Measurements from ENCODE around the gene MGRN1.

MGRN1 gene

GRCh38 chr16:4675864-4676786 is 51.5 kb downstream of the MGRN1 start:
- Histone ChIP-seq H3K4ac (ENCODE audit: low read depth in 1 of 2, low read length in 2 of 2) (no peak overlapping the region), H2BK5ac (ENCODE audit: low read depth, low read length, poor library complexity, severe bottlenecking) (no peak overlapping the region)

GRCh38 chr16:4676831-4677230 is 52.2 kb downstream of the MGRN1 start:
- H3K4ac ChIP-seq (ENCODE audit: low read depth in 1 of 2, low read length in 2 of 2) = no peak overlapping the region
- H3K4me1 ChIP-seq (ENCODE audit: control insufficient read depth, insufficient read depth, low read depth, low read length) = peaks cover 4% of the 10 kb centered on the region
- no peak overlapping the region for H3K4me3 ChIP-seq (ENCODE audit: insufficient read depth in 1 of 2, low read depth in 1 of 2, low read length in 2 of 2)
- no peaks in the 10 kb centered on the region for H3K27me3 ChIP-seq (ENCODE audit: control insufficient read depth in 1 of 2, insufficient read depth in 1 of 2, low read length in 2 of 2)
- H2AK5ac ChIP-seq (ENCODE audit: low read length, severe bottlenecking) = no peak overlapping the region
- no peak overlapping the region for H2BK5ac ChIP-seq (ENCODE audit: low read depth, low read length, poor library complexity, severe bottlenecking)
- no peak overlapping the region for H3K18ac ChIP-seq (ENCODE audit: low read depth in 1 of 2, low read length in 2 of 2)
- no peak overlapping the region for H2BK15ac ChIP-seq (ENCODE audit: low read depth, poor library complexity, severe bottlenecking)
- H3K36me3 ChIP-seq (ENCODE audit: control insufficient read depth in 1 of 2, insufficient read depth in 2 of 2, low read depth in 1 of 2, low read length in 2 of 2) = peaks cover 34 to 85% of the 10 kb centered on the region in 2 experiments
- peaks cover 54% of the 10 kb centered on the region for H3K79me1 ChIP-seq (replicated peaks; ENCODE audit: low read length, poor library complexity, severe bottlenecking)
- H4K91ac ChIP-seq (ENCODE audit: low read length) = no peak overlapping the region
- H2BK12ac ChIP-seq (ENCODE audit: low read length in 2 of 2) = no peak overlapping the region
- no peaks in the 10 kb centered on the region for H3K9me3 ChIP-seq (ENCODE audit: control insufficient read depth, low read length)
- H3K23ac ChIP-seq (ENCODE audit: low read length in 2 of 2) = no peak overlapping the region
- H3K9ac ChIP-seq (ENCODE audit: low read length) = no peak overlapping the region
- no peak overlapping the region for H2AFZ ChIP-seq (ENCODE audit: low read depth, low read length)
- DNase-seq = no peak
- H4K8ac ChIP-seq (ENCODE audit: low read length) = no peak overlapping the region
- H3K4me2 ChIP-seq (ENCODE audit: low read length, poor library complexity, severe bottlenecking) = no peak overlapping the region
- H3K27ac ChIP-seq (ENCODE audit: low read length, poor library complexity, severe bottlenecking) = no peak overlapping the region
- 94% methylated on average over 11 of the region's 11 CpGs for WGBS
- H2BK120ac ChIP-seq (ENCODE audit: low read depth, low read length) = no peak overlapping the region
- H3K14ac ChIP-seq (ENCODE audit: low read length in 2 of 2) = no peak overlapping the region

More at GRCh38 chr16:4675864-4676786, 51.5 kb downstream of the MGRN1 start:
- H3K18ac ChIP-seq (ENCODE audit: low read depth in 1 of 2, low read length in 2 of 2) = peak overlapping the region in 1 of 2 experiments; percentile 37
- DNase-seq = no peak
- no peak overlapping the region for H2AK5ac ChIP-seq (ENCODE audit: low read length, severe bottlenecking)
- H2AFZ ChIP-seq (ENCODE audit: low read depth, low read length) = no peak overlapping the region
- peaks cover 48% of the 10 kb centered on the region for H3K79me1 ChIP-seq (replicated peaks; ENCODE audit: low read length, poor library complexity, severe bottlenecking)
- peaks cover 38 to 85% of the 10 kb centered on the region in 2 experiments for H3K36me3 ChIP-seq (ENCODE audit: control insufficient read depth in 1 of 2, insufficient read depth in 2 of 2, low read depth in 1 of 2, low read length in 2 of 2)
- peak overlapping the region in 1 of 2 experiments; percentile 68 for H3K14ac ChIP-seq (ENCODE audit: low read length in 2 of 2)
- no peaks in the 10 kb centered on the region for H3K27me3 ChIP-seq (ENCODE audit: control insufficient read depth in 1 of 2, insufficient read depth in 1 of 2, low read length in 2 of 2)
- H4K8ac ChIP-seq (ENCODE audit: low read length) = peak overlapping the region; percentile 46
- no peak overlapping the region for H3K4me2 ChIP-seq (ENCODE audit: low read length, poor library complexity, severe bottlenecking)
- H3K27ac ChIP-seq (ENCODE audit: low read length, poor library complexity, severe bottlenecking) = no peak overlapping the region
- no peak overlapping the region for H3K9ac ChIP-seq (ENCODE audit: low read length)
- no peak overlapping the region for H2BK12ac ChIP-seq (ENCODE audit: low read length in 2 of 2)
- H2BK15ac ChIP-seq (ENCODE audit: low read depth, poor library complexity, severe bottlenecking) = no peak overlapping the region
- WGBS = 75% methylated on average over 23 of the region's 23 CpGs
- no peak overlapping the region for H3K4me3 ChIP-seq (ENCODE audit: insufficient read depth in 1 of 2, low read depth in 1 of 2, low read length in 2 of 2)
- H3K4me1 ChIP-seq (ENCODE audit: control insufficient read depth, insufficient read depth, low read depth, low read length) = peaks cover 3% of the 10 kb centered on the region
- peak overlapping the region in 1 of 2 experiments; percentile 46 for H3K23ac ChIP-seq (ENCODE audit: low read length in 2 of 2)
- H4K91ac ChIP-seq (ENCODE audit: low read length) = peak overlapping the region; percentile 61
- H3K9me3 ChIP-seq (ENCODE audit: control insufficient read depth, low read length) = no peaks in the 10 kb centered on the region
- H2BK120ac ChIP-seq (ENCODE audit: low read depth, low read length) = no peak overlapping the region

DNA sequence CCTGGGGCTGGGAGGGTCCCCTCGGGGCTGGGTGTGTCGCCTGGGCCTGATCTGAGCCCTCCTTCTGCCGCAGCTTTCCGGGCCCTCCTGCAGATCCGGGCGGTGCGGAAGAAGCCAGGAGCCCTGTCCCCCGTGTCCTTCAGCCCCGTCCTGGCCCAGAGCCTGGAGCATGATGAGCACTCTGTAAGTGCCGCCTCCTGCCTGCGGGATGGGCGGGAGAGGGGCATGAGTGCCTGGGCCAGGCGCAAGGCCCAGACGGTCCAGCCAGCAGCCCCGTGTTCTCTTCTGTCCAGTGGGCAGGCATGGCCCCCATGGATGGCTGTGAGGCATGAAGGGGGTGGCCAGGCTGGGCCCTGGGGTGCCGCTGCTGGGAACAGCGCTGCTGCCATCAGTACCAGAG is 52.8 kb downstream of the MGRN1 start:
- H2AFZ ChIP-seq (ENCODE audit: low read depth, low read length) = no peak overlapping the region
- no peak overlapping the region for H3K27ac ChIP-seq (ENCODE audit: low read length, poor library complexity, severe bottlenecking)
- no peak for DNase-seq
- no peak overlapping the region for H2BK15ac ChIP-seq (ENCODE audit: low read depth, poor library complexity, severe bottlenecking)
- no peak overlapping the region for H3K4ac ChIP-seq (ENCODE audit: low read depth in 1 of 2, low read length in 2 of 2)
- no peaks in the 10 kb centered on the region for H3K27me3 ChIP-seq (ENCODE audit: control insufficient read depth in 1 of 2, insufficient read depth in 1 of 2, low read length in 2 of 2)
- peaks cover 56% of the 10 kb centered on the region for H3K79me1 ChIP-seq (replicated peaks; ENCODE audit: low read length, poor library complexity, severe bottlenecking)
- peaks cover 8% of the 10 kb centered on the region for H3K4me1 ChIP-seq (ENCODE audit: control insufficient read depth, insufficient read depth, low read depth, low read length)
- no peak overlapping the region for H3K23ac ChIP-seq (ENCODE audit: low read length in 2 of 2)
- H2BK12ac ChIP-seq (ENCODE audit: low read length in 2 of 2) = no peak overlapping the region
- no peak overlapping the region for H4K8ac ChIP-seq (ENCODE audit: low read length)
- 95% methylated on average over 17 of the region's 17 CpGs for whole genome bisulfite sequencing
- H4K91ac ChIP-seq (ENCODE audit: low read length) = no peak overlapping the region
- H3K4me3 ChIP-seq (ENCODE audit: insufficient read depth in 1 of 2, low read depth in 1 of 2, low read length in 2 of 2) = peak overlapping the region in 1 of 2 experiments; percentile 1
- no peak overlapping the region for H2BK120ac ChIP-seq (ENCODE audit: low read depth, low read length)
- H3K9ac ChIP-seq (ENCODE audit: low read length) = no peak overlapping the region
- H2BK5ac ChIP-seq (ENCODE audit: low read depth, low read length, poor library complexity, severe bottlenecking) = no peak overlapping the region
- H3K14ac ChIP-seq (ENCODE audit: low read length in 2 of 2) = no peak overlapping the region
- no peak overlapping the region for H3K18ac ChIP-seq (ENCODE audit: low read depth in 1 of 2, low read length in 2 of 2)
- H2AK5ac ChIP-seq (ENCODE audit: low read length, severe bottlenecking) = no peak overlapping the region
- peaks cover 37 to 87% of the 10 kb centered on the region in 2 experiments for H3K36me3 ChIP-seq (ENCODE audit: control insufficient read depth in 1 of 2, insufficient read depth in 2 of 2, low read depth in 1 of 2, low read length in 2 of 2)
- no peaks in the 10 kb centered on the region for H3K9me3 ChIP-seq (ENCODE audit: control insufficient read depth, low read length)
- no peak overlapping the region for H3K4me2 ChIP-seq (ENCODE audit: low read length, poor library complexity, severe bottlenecking)

DNA sequence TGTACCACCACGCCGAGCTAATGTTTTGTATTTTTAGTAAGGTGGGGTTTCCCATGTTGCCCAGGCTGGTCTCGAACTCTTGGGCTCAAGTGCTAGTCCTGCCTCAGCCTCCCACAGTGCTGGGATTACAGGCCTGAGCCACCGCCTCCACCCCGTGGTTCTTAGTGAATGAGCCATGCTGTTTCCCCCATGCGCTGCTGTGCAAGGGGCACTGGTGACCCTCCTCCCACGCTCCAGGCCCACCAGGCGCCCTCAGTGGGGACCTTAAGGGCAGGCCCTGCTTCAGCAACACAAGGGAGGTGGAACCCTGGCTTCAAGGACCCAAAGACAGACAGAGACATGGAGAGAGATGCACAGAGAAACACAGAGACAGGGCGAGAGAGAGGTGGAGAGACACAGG is 53.4 kb downstream of the MGRN1 start:
- Histone ChIP-seq H4K91ac (ENCODE audit: low read length) (no peak overlapping the region), H3K4me1 (ENCODE audit: control insufficient read depth, insufficient read depth, low read depth, low read length) (peaks cover 13% of the 10 kb centered on the region), H3K9me3 (ENCODE audit: control insufficient read depth, low read length) (no peaks in the 10 kb centered on the region), H2AK5ac (ENCODE audit: low read length, severe bottlenecking) (no peak overlapping the region), H2BK12ac (ENCODE audit: low read length in 2 of 2) (no peak overlapping the region), H2BK120ac (ENCODE audit: low read depth, low read length) (no peak overlapping the region), H2AFZ (ENCODE audit: low read depth, low read length) (no peak overlapping the region), H3K4me3 (ENCODE audit: insufficient read depth in 1 of 2, low read depth in 1 of 2, low read length in 2 of 2) (no peak overlapping the region), H3K14ac (ENCODE audit: low read length in 2 of 2) (no peak overlapping the region), H3K4ac (ENCODE audit: low read depth in 1 of 2, low read length in 2 of 2) (no peak overlapping the region), H3K9ac (ENCODE audit: low read length) (no peak overlapping the region), H3K79me1 (replicated peaks; ENCODE audit: low read length, poor library complexity, severe bottlenecking) (peaks cover 60% of the 10 kb centered on the region), H3K27ac (ENCODE audit: low read length, poor library complexity, severe bottlenecking) (no peak overlapping the region), H3K36me3 (ENCODE audit: control insufficient read depth in 1 of 2, insufficient read depth in 2 of 2, low read depth in 1 of 2, low read length in 2 of 2) (peaks cover 39 to 88% of the 10 kb centered on the region in 2 experiments), H3K27me3 (ENCODE audit: control insufficient read depth in 1 of 2, insufficient read depth in 1 of 2, low read length in 2 of 2) (no peaks in the 10 kb centered on the region), H3K18ac (ENCODE audit: low read depth in 1 of 2, low read length in 2 of 2) (no peak overlapping the region), H4K8ac (ENCODE audit: low read length) (no peak overlapping the region), H3K23ac (ENCODE audit: low read length in 2 of 2) (no peak overlapping the region), H2BK15ac (ENCODE audit: low read depth, poor library complexity, severe bottlenecking) (no peak overlapping the region), H3K4me2 (ENCODE audit: low read length, poor library complexity, severe bottlenecking) (no peak overlapping the region), H2BK5ac (ENCODE audit: low read depth, low read length, poor library complexity, severe bottlenecking) (no peak overlapping the region)
- no peak for DNase-seq
- 98% methylated on average over 9 of the region's 9 CpGs for WGBS

All from mesenchymal stem cell (in vitro differentiated cells and primary cell).